IPS-18a (cell line): ENCODE measurements around the gene MDK.
"Not testable (repeated sequence)": the region's sequence is repeated elsewhere in the genome, so short reads cannot be mapped to it uniquely, and the experiment has no call there.

Source experiments
- H3K27ac ChIP-seq: one replicate; pipeline ENCODE4 v1.5.1; 2013; ENCODE audit warnings: low read length
- H3K27me3 ChIP-seq: one replicate; pipeline ENCODE4 v1.6.1; 2013; ENCODE audit warnings: mild to moderate bottlenecking, low read length; ENCODE audit not compliant: control insufficient read depth, insufficient read depth
- H3K36me3 ChIP-seq: one replicate; pipeline ENCODE4 v1.6.1; 2013; ENCODE audit warnings: low read depth, low read length; ENCODE audit not compliant: control insufficient read depth
- H3K4me1 ChIP-seq: one replicate; pipeline ENCODE4 v1.6.1; 2013; ENCODE audit warnings: low read depth, low read length; ENCODE audit not compliant: control insufficient read depth
- H3K4me3 ChIP-seq: one replicate; pipeline ENCODE4 v1.5.1; 2013; ENCODE audit warnings: low read length
- H3K9ac ChIP-seq: one replicate; pipeline ENCODE4 v1.6.1; 2013; ENCODE audit warnings: mild to moderate bottlenecking, low read length, moderate library complexity
- H3K9me3 ChIP-seq: one replicate; pipeline ENCODE4 v1.6.1; 2013; ENCODE audit warnings: low read depth, low read length; ENCODE audit not compliant: control insufficient read depth

The MDK gene

GRCh38 chr11:46363031-46363407 lies 18.4 kb upstream of the MDK start:
- Histone ChIP-seq H3K4me3 (no peak overlapping the region), H3K27me3 (no peaks in the 10 kb centered on the region), H3K4me1 (no peaks in the 10 kb centered on the region), H3K9me3 (no peaks in the 10 kb centered on the region), H3K9ac (no peak overlapping the region), H3K27ac (no peak overlapping the region), H3K36me3 (peaks cover under 1% of the 10 kb centered on the region)

DNA sequence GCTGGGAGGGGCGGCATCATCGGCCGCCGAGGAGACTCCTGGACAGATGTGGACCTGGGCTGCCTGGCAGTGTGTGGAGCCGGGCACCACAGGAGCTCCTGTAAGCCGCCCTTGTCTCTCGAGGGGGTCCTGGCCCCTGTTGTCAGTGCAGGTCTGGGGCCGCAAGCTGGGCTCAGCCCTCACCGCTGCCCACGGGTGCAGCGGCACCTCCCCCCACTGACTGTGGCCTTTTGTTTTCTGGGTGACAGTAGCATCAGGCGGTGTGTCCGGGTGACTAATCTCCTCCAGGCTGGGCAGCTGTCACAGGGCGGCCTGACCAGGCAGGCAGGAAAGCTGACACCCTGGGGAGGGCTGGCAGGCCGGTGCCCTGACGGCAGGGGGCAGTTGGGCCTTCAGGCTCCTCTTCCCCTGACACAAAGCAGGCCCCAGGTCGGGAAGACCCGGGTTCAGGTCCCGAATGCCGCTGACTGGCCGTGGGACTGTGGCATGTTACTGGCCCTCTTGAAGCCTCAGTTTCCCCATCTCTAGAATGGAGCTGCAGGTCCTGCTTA lies 17.9 kb upstream of the MDK start:
- Histone ChIP-seq H3K9ac (no peak overlapping the region), H3K4me3 (no peak overlapping the region), H3K4me1 (no peaks in the 10 kb centered on the region), H3K9me3 (no peaks in the 10 kb centered on the region), H3K36me3 (peaks cover 6% of the 10 kb centered on the region), H3K27me3 (no peaks in the 10 kb centered on the region), H3K27ac (no peak overlapping the region)

DNA sequence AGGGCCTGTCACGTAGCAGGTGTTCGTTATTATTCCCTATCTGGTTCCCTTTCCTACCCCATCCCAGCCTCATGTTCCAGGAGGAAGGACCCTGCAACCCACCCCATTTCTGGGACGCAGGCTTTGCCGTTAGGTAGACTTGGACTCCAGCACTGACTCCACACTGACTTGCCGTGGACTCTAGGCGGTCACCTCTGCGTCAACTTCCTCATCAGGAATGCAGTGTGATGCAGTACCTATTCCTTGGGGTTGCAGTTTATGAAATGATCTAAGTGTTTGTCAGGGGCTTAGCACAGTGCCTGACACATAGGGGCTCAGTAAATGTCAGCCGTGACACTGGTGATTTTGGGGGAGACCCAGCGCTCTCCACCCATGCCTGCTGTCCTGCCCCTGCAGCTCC lies 17.4 kb upstream of the MDK start:
- Histone ChIP-seq H3K36me3 (peaks cover 6% of the 10 kb centered on the region), H3K4me3 (no peak overlapping the region), H3K9me3 (no peaks in the 10 kb centered on the region), H3K9ac (no peak overlapping the region), H3K4me1 (no peaks in the 10 kb centered on the region), H3K27me3 (no peaks in the 10 kb centered on the region), H3K27ac (no peak overlapping the region)

GRCh38 chr11:46364791-46365190 lies 16.7 kb upstream of the MDK start:
- H3K9me3 ChIP-seq = no peaks in the 10 kb centered on the region
- H3K9ac ChIP-seq = no peak overlapping the region
- H3K36me3 ChIP-seq = peaks cover 6% of the 10 kb centered on the region
- no peak overlapping the region for H3K27ac ChIP-seq
- H3K27me3 ChIP-seq = no peaks in the 10 kb centered on the region
- H3K4me1 ChIP-seq = no peaks in the 10 kb centered on the region
- H3K4me3 ChIP-seq = no peak overlapping the region

- Histone ChIP-seq H3K9ac (no peak overlapping the region), H3K9me3 (no peaks in the 10 kb centered on the region), H3K36me3 (peaks cover 6% of the 10 kb centered on the region), H3K4me3 (no peak overlapping the region), H3K27ac (no peak overlapping the region), H3K4me1 (no peaks in the 10 kb centered on the region), H3K27me3 (no peaks in the 10 kb centered on the region)
These were observed 15.2 kb upstream of the MDK start for GRCh38 chr11:46366260-46366659.

GRCh38 chr11:46366661-46367161 lies 14.8 kb upstream of the MDK start:
- Histone ChIP-seq H3K4me3 (no peak overlapping the region), H3K9ac (no peak overlapping the region), H3K9me3 (no peaks in the 10 kb centered on the region), H3K36me3 (peaks cover 6% of the 10 kb centered on the region), H3K27me3 (no peaks in the 10 kb centered on the region), H3K27ac (no peak overlapping the region), H3K4me1 (no peaks in the 10 kb centered on the region)

GRCh38 chr11:46367244-46367915 lies 14.1 kb upstream of the MDK start:
- Histone ChIP-seq H3K9ac (no peak overlapping the region), H3K36me3 (peaks cover 6% of the 10 kb centered on the region), H3K4me3 (no peak overlapping the region), H3K4me1 (no peaks in the 10 kb centered on the region), H3K9me3 (no peaks in the 10 kb centered on the region), H3K27ac (no peak overlapping the region), H3K27me3 (no peaks in the 10 kb centered on the region)

DNA sequence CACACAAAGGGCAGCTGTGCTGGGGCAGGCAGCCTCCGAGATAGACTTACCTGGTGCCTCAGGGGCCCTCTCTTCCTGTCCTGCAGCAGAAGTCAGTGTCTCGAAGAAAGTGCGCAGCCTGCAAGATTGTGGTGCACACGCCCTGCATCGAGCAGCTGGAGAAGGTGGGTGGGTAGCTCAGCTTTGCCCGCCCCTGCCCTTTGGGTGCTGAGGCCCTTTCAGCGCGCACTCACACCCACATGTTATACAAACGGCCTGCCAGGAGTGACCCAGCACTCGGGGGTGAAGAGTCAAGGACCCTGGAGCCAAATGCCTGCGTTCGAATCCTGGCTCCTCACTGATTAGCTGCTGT lies 13.6 kb upstream of the MDK start:
- no peaks in the 10 kb centered on the region for H3K27me3 ChIP-seq
- no peaks in the 10 kb centered on the region for H3K9me3 ChIP-seq
- no peak overlapping the region for H3K4me3 ChIP-seq
- H3K4me1 ChIP-seq = no peaks in the 10 kb centered on the region
- H3K36me3 ChIP-seq = peaks cover 6% of the 10 kb centered on the region
- no peak overlapping the region for H3K27ac ChIP-seq
- H3K9ac ChIP-seq = no peak overlapping the region

GRCh38 chr11:46369458-46370152 lies 11.9 kb upstream of the MDK start:
- Histone ChIP-seq H3K27me3 (no peaks in the 10 kb centered on the region), H3K4me1 (no peaks in the 10 kb centered on the region), H3K4me3 (no peak overlapping the region), H3K9me3 (no peaks in the 10 kb centered on the region), H3K9ac (no peak overlapping the region), H3K27ac (no peak overlapping the region), H3K36me3 (peaks cover 16% of the 10 kb centered on the region)

- no peaks in the 10 kb centered on the region for H3K4me1 ChIP-seq
- no peaks in the 10 kb centered on the region for H3K27me3 ChIP-seq
- no peak overlapping the region for H3K9ac ChIP-seq
- H3K9me3 ChIP-seq = no peaks in the 10 kb centered on the region
- H3K27ac ChIP-seq = no peak overlapping the region
- H3K4me3 ChIP-seq = no peak overlapping the region
- peaks cover 22% of the 10 kb centered on the region for H3K36me3 ChIP-seq
These were observed 11.2 kb upstream of the MDK start for GRCh38 chr11:46370253-46370652.

GRCh38 chr11:46371262-46371661 lies 10.2 kb upstream of the MDK start:
- not testable (repeated sequence) for H3K9me3 ChIP-seq, H3K4me3 ChIP-seq, H3K4me1 ChIP-seq, H3K27ac ChIP-seq, H3K9ac ChIP-seq, H3K27me3 ChIP-seq
- peaks cover 25% of the 10 kb centered on the region for H3K36me3 ChIP-seq

GRCh38 chr11:46372086-46372485 lies 9.4 kb upstream of the MDK start:
- H3K27ac ChIP-seq = no peak overlapping the region
- H3K9ac ChIP-seq = no peak overlapping the region
- H3K4me3 ChIP-seq = no peak overlapping the region
- H3K36me3 ChIP-seq = peaks cover 32% of the 10 kb centered on the region
- H3K9me3 ChIP-seq = no peaks in the 10 kb centered on the region
- no peaks in the 10 kb centered on the region for H3K27me3 ChIP-seq
- no peaks in the 10 kb centered on the region for H3K4me1 ChIP-seq
